Stimulated activated CD4-positive, alpha-beta T cell treated with anti-CD3 and anti-CD28 coated beads, Interleukin-2, amount 100 ng/mL, for 4 hours (primary cell): ENCODE results near the gene FSD2.
"Not testable (repeated sequence)": the region's sequence is repeated elsewhere in the genome, so short reads cannot be mapped to it uniquely, and the experiment has no call there.

ENCODE experiments used
- DNase-seq: peaks from one replicate; pipeline ENCODE4 v3.0.0-alpha.2; 2020; ENCODE audit warnings: low read depth

The FSD2 gene

DNA sequence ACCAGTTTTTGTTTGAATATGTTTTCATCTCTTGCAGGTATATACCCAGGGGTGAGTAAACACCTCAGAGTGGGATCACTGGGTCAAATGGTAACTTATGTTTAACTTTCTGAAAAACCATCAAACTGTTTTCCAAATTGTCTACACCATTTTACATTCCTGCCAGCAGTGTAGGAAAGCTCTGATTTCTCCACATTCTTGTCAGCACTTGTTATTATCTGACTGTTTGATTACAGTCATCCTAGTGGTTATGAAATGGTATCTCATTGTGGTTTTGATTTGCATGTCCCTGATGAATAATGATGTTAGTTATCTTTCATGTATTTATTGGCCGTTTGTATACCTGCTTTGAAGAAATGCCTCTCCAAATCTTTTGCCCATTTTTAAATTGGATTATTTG, 13.8 kb downstream of the FSD2 start:
- no peak for DNase-seq

DNA sequence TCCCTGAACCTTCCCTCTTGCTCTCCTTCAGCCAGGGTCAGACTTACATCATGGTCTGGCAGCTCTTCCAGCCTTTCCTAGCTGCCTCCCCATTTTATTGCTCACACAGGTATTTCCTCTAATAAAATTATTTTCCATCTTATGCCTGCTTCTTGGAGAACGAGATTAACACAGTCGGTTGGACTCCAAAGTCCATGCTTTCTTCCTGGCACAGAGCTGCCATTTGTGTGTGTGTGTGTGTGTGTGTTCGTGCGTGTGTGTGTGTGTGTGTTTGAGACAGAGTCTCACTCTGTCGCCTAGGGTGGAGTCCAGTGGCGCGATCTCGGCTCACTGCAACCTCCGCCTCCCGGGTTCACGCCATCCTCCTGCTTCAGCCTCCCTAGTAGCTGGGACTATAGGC, 15.5 kb downstream of the FSD2 start:
- no peak for DNase-seq

DNA sequence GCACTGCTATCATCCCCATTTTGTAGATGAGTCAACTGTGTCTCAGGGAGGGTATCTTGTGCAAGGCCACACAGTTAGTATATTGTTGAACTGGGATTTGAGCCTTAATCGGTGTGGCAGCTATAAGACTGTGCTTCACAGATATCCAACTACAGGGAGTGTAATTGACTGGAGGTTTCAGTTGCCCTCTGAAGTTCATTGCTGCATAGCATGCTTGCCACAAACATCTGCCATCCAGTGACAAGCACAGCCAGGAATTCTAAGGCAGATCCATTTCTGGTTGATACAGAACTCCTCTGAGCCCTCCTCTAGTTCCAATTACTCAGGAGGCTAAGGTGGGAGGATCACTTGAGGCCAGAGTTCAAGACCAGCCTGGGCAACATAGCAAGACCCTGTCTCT, 16.4 kb downstream of the FSD2 start:
- DNase-seq: no peak

DNA sequence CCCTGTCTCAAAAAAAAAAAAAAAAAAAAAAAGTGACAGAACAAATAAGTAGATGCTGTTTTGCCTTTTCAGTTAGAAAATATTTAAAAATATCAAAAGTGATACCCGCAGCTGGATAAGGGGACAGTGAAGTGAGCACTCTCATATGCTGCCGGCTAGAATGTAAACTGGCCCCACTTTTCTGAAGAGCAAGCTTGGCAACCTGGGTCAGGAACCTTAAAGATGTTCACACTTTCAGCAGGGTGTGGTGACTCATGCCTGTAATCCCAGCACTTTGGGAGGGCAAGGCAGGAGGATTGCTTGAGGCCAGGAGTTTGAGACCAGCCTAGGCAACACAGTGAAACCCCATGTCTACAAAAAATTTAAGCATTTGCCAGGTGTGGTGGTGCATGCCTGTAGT, 17.4 kb downstream of the FSD2 start:
- DNase-seq: no peak

DNA sequence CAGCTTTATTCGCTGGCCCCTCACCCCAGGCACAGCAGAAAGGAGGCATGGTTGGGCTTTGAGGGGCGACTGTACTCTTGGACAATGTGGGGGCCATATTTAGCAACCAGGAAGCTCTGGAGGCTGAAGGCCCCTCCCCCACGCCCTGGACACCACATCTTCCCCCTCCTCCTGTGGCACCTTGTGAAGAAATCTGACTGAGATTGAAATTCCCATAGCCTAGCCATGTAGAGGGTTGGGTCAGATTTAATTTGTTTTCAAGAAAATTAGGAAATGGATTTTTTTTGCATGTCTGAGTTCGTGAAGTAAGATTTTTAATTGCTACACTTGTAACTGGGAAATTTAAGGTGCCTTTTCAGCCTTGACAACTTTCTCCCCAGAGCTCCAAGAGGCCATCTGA, 24.5 kb downstream of the FSD2 start:
- DNase-seq: no peak

DNA sequence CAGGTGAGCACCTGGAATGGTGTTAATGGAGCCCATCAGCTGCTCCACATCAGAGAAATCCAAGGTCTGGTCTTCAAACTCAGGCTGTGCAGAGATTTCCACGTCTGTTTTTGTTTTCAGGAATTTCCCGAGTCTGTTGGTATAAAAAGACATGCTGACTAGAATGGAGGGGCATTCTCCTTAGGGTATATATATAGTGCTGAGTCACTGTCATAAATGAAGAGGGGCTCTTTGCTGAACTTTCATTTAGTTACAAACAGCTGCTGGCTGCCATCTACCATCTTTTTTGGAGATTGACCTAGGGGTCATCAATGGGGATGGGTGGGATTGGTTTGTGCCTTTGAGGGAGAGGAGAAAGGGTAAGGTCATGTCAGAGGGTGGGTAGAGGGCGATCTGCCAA, 27.1 kb downstream of the FSD2 start:
- no peak for DNase-seq

DNA sequence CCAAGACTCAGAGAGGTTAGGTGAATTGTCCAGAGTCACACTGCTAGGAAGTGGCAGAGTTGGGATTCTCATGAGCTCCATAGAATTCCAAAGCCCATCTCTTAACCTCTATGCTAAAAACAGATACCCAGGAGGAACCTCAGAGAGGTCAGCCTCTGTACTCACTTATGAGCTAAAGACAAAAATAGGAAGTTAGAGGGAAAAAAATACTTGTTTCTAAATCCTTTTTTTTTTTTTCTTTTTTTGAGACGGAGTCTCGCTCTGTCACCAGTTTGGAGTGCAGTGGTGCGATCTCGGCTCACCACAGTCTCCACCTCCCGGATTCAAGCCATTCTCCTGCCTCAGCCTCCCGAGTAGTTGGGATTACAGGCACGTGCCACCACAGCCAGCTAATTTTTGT, 31.4 kb downstream of the FSD2 start:
- DNase-seq: no peak

DNA sequence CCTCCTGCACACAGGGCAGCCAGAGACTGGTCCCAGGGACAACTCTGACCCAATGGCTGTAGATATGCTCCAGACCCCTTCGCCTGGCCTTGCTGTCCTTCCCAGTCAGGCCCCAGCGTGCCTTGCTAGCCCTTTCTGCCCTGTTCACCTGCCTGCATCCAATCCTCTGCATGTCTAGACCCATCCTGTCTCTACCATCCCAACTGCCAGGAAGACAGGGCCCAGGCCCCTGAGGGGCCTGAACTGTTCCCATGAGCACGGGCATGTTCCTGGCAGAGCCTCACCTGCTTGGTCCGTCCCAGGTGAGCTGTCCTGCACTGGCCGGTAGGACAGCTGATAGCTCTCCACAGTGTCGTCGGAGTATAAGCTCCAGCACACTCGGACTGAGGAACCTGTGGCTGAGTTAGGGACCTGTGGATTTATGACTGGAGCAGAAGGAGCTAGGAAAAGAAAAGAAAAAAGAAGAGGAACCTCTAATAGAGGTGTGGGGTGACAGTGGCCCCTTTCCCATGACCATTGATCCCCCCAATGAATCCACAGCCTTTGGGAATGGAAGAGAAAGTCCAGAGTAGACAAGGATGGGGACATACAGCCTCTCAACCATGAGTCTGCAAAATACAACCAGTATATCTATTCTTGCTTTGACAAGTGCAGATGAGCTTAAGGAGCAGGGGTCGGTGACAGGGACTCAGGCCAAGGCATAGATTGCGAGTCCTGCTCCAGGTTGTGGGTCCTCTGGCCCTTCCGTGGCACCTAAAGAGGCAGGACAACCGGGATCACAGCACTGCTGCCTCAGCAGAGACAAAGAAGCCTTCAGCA, 33.9 kb downstream of the FSD2 start:
- no peak for DNase-seq

DNA sequence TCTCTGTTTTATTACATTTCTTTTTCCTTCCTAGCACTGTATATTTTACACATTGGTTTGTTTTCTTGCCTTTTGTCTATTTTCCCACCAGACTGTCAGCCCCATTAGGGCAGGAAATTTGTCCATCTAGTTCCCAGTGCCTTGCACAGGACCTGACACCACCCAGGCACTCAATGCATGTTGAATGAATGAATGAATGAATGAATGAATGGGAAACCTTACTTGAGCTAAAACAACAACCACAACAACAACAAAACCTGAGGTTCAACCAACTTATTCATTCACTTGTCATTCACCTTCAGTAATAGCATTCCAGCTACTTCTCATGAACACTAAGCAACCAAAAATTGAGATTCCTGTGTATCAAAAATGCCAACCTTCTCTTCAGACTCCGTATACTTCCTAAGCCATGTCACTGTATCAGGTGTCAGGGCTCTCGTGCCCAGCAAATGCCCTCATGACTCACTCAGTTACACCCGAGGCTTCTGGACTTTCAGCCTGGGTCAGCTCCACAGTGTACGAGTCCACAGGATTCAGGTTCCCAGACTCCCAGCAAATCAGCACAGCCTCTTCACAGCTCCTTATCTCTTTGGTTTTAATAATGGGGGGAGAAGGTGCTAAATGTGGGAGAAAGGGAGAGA, 37.3 kb downstream of the FSD2 start:
- no peak for DNase-seq

DNA sequence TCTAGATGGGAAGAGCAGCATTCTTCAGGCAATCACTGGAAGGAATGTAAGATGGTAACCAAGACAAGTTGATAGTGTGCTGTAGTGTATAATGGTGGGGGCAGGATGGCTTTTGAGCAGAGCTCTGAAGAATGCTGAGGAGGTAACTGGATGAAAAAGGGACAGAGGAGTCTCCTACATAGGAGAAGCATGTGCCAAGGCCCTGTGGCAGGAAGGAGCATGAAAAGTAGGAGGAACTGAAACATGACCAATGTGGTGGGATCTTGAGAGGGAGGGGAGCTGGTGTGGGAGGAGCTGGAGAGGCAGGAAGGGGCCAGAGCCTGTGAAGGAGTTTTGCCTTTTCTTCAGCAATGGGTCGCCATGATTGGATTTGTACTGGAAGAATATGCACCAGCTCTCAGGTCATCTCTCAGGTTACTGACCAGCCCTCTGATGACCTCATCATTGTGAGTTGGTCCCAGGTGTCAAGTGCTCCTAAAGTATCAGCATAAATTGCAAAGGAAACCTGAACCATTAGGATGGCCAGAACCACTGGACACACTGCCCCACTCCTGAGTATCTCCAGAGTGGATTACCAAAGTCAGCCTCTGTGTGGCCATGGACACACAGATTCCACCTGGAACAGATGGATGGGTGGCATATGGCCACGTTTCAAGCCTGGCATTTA, 38.6 kb downstream of the FSD2 start:
- DNase-seq: no peak

DNA sequence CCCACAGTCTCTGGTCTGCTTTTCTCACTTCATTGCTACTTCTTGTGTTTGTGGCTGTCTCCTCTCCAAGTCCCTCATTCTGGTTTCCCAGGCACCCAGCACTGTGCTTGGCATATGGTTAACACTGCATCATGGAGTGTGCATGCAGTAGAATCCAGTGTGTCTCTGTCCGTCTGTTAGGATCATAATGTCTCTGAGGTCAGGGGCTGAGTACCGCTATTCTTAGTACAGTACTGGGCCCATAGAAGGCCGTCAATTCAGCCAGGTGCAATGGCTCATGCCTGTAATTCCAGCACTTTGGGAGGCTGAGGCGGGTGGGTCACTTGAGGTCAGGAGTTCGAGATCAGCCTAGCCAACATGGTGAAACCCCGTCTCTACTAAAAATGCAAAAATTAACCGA, 39.7 kb downstream of the FSD2 start:
- not testable (repeated sequence) for DNase-seq

DNA sequence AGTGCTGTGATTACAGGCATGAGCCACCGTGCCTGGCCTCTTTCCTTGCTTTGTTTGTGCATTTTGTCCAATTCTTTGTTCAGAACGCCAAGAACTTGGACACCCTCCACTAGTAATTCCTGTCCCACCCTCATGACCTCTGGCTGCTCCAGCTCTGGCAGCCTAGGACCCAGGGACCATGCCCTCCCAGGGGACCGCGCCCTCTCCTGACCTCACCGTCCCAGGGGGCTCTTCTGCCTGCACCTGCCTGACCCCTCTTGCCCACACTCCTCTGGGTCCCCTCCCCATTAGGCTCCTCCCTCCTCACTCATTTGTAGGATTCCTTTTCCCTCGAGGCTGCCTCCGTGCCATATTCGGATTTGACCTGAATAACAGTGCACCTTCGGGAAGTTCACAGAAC, 41.1 kb downstream of the FSD2 start:
- no peak for DNase-seq

DNA sequence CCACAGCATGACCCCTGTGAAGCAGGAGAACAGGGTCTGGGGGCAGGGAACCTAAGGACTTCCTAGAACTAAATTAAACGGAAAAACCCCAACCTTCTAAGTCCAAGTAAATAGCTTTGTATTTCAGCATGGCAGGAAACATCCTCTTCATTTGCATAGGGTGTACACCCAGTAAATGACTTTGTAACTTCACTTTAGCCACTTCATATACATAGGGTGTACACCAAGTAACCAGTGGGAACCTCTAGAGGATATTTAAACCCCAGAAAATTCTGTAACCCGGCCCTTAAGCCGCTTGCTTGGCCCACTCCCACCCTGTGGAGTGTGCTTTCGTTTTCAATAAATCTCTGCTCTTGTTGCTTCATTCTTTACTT, 41.8 kb downstream of the FSD2 start:
- no peak for DNase-seq

DNA sequence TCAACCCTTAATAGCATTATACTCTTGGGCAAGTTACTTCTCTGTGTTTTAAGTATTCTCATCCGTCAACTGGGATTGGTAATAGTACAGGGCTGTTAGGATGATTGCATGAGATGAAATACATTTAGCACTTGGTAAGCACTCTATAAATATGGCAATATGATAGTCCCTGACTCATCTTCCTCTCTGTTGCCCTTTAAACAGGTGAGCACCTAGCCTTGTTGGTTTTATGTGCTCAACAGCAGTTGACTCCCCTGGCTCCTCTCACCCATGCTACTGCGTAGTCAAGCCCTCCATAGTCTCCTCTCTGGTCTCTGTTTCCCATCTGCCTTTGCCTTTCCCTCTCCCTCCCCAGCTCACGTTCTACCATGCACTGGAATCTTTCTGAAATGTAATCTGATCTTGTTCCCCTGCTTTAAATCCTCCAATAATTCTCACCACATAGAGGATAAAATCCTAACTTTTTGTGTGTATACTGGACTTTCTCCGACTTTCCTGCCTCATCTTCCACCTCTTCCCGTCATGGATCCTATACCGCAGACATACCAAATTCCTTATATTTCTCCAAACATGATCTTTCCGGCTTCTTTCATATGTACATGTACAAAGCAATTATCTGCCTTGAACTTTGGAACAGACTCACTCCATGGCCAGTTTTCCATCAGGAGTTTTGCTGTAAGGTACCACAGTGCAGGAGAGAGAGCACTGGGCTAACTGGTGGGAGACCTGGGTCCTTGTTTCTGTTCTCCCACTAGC, 42.3 kb downstream of the FSD2 start:
- DNase-seq: no peak

DNA sequence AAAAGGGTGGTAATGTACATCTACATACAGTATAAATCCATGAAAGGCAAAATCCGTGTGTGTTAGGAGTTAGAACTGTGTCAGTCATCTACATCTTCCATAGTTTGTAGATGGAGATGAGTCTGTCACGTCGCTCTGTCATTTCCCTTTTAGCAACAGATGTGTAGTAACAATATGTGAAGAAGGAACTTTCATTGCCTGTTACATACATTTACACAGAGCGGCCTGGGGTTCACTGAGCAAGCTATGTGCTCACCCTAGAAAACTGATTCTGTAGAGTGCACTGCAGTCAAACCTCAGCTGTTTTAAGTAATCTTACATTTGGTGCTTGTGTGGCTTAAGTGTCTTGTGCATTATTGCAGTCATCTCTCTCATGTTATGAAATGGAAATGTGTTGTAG, 54.6 kb downstream of the FSD2 start:
- no peak for DNase-seq

DNA sequence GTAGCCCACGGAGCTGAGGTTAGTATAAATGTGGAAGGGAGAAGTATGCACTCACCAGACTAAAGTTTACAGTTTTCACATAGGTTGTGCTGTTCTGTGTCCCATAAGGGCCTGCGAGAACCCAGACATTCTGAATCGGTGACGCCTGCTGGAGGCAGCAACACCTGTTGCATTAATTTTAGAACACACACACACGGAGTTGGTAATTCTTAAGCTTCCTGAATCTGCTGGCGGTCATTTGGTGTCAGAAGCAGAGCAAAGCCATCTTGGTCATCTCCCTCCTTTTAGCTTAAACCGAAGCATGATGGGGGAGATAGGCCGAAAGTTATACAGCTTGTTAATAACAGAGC, 55.1 kb downstream of the FSD2 start:
- DNase-seq: no peak

DNA sequence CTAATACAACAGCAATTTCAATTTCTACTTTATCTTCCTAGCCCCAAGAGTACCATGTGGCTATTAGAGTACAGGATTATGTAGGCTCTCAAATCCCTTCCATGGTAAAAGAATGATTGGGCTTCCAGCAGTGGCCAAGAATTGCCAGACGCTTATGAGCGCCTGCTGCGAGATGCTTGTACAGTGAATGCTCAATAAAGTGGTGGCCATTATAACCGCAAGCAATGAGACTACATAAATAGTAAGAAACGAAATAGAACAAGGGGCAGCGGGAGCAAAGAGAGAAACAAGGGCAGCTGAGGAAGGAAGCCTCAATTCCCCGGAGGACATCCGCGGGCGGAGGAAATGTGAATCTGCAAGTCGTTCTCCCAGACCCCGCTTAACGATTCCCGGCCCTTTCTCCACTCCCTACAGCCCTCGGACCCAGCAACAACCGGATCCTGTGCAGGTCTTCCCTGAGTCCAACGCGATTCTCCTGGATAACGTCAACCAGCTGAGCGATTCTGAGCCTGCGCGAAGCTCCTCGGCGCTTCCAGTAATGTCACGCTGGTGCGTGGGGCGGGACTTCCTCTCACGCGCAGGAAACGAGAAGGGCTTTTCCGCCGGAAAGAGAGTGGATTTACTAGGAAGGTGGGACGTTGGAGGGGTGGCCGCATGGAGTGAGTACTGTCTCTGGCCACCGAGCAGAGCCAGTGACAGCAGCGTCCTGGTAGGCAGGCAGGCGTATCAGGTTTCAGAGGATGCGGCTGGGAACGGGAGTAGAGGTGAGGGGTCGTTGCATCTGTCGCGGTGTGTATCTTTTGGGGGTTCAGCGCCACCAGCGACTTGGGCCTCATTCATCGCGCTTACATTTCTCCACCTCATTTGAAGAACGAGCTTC, 55.7 kb downstream of the FSD2 start:
- peak; percentile 80 for DNase-seq

DNA sequence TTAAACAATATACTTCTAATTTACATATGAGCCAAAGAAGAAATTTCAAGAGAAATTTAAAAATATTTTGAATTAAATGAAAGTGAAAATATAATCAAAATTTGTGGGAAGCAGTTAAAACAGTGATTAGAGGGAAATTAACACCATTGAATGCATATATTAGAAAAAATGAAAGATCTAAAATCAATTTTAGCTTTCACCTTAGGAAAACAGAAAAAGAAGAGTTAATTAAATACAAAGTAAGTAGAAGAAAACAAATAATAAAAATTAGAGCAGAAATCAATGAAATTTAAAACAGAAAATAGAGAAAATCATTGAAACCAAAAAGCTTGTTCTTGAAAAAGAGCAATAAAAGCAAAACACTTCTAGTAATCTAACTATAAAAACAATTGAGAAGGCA, 57.6 kb downstream of the FSD2 start:
- DNase-seq: no peak

DNA sequence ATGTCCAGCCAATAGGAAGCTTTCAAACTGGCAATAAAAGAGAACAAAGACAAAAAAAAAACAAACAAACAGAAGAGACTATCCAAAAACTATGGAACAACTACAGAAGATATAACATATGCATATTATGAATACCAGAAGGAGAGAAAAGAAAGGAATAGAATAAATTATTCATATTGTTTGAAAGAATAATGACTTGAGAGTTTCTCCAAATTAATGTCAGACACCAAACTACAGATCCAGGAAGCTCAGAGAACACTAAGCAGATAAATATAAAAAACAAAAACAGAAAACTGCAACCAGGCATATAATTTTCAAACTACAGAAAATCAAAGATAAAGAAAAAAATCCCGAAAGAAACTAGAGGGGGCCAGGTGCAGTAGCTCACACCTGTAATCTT, 62.1 kb downstream of the FSD2 start:
- no peak for DNase-seq

DNA sequence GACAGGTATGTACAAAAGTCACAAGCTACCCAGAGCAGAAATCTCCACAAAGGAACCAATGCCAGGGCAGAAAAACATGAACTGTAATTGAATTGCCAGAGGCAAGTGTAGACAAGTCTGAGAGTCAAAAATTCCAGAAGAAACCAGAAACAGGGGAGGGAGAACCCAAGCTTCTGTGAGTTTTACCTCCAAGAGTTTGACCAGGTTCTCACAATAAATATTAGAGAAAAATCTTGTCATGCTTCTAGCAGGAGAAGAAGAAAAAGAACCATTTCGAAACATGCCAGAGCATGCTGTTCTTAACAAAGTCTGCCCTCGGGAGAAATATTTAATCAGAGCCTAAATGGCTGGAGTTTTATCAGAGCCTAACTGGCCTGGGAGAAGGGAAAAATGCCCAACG, 63.7 kb downstream of the FSD2 start:
- DNase-seq: no peak

DNA sequence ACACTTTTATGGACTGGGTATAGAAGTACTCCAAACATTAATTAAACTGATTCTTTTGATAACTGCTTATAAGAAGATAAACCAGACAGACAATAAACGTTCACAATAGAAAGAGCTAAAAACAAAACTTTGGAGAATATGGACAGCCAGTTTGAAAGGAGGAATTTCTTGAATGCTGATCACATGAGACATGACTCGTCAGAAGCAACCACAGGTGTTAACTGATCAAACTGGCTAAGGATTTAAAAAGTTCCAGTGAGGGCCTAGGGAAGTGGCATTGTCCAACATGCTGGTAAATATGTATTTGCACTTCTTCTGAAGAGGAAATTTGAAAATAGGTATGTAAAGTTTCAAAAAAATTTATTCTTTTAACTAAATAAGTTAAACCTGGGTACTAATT, 66.8 kb downstream of the FSD2 start:
- DNase-seq: no peak

DNA sequence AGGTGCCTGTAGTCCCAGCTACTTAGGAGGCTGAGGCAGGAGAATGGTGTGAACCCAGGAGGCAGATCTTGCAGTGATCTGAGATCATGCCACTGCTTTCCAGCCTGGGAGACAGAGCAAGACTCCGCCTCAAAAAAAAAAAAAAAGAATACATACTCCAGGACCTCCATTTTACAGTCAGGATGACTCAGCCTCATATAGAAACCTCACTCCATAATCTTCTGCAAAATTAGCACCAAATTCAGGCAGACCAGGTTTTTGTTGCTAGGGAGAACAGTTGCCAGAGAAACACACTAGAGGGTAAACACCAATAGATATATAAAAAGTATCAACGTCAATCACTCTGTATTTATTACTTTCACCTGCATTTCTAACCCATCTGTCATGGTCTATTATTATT, 67.9 kb downstream of the FSD2 start:
- DNase-seq: no peak
